Activated CD8-positive, alpha-beta T cell treated with anti-CD3 and anti-CD28 coated beads for 36 hours (primary cell): ENCODE measurements around the gene HACL1. TPM values are rescaled to one million over a fixed set of nuclear protein-coding genes. Genes with fewer than 3 reads are reported as not detected.

Experiments
- ATAC-seq: fragments of 200-7000 bp; cut with Tn5 transposase; one replicate; pipeline ENCODE4 v1.10.0; 2021; ENCODE audit warnings: mild to moderate bottlenecking, moderate library complexity
- CTCF ChIA-PET: fragments of 350-600 bp; sonication (Branson Sonifier 250); formaldehyde crosslinking; loops from one replicate; lab custom pipeline; 2021; ENCODE audit warnings: antibody characterized with exemption; lab: Charles Lee
- POLR2A ChIA-PET: fragments of 350-600 bp; sonication (Branson Sonifier 250); formaldehyde crosslinking; loops from one replicate; lab custom pipeline; 2021; ENCODE audit warnings: antibody characterized with exemption; lab: Charles Lee
- DNase-seq: peaks from one replicate; pipeline ENCODE4 v3.0.0-alpha.2; 2020
- H3K27ac Mint-ChIP-seq: one replicate; pipeline ENCODE4 v1.8.0; 2021; ENCODE audit warnings: mild to moderate bottlenecking, mixed read lengths
- H3K27me3 Mint-ChIP-seq: one replicate; pipeline ENCODE4 v1.8.0; 2021; ENCODE audit warnings: mixed read lengths
- H3K36me3 Mint-ChIP-seq: one replicate; pipeline ENCODE4 v1.8.0; 2021; ENCODE audit warnings: low read depth, mixed read lengths
- H3K4me1 Mint-ChIP-seq: one replicate; pipeline ENCODE4 v1.8.0; 2021; ENCODE audit warnings: low read depth, mixed read lengths
- H3K4me3 Mint-ChIP-seq: one replicate; pipeline ENCODE4 v1.8.0; 2021; ENCODE audit warnings: mild to moderate bottlenecking, moderate library complexity, mixed read lengths
- H3K9me3 Mint-ChIP-seq: one replicate; pipeline ENCODE4 v1.8.0; 2021; ENCODE audit warnings: mixed read lengths
- CTCF ChIP-seq: fragments of 200-600 bp; IDR thresholded peaks from one replicate; pipeline ENCODE4 v1.8.0; 2022; ENCODE audit warnings: antibody characterized with exemption, mild to moderate bottlenecking
- intact Hi-C: fragments of 100-400 bp; cut with micrococcal nuclease; formaldehyde crosslinking; loops from one replicate; pipeline ENCODE4 v1.10.0; 2022
- total RNA-seq, 2 experiments: library from RNA; stranded (reverse); gene quantifications; one replicate each; pipeline ENCODE4 v1.2.3, GENCODE V29; 2021

HACL1 gene
- total RNA-seq, 2 experiments from 2014 or later: 23.6 to 32.0 TPM

- peak; percentile 53 for ATAC-seq
- no peak for TF ChIP-seq CTCF
- Mint-ChIP-seq H3K9me3 (peaks cover 5% of the 10 kb centered on the region), H3K27me3 (peaks cover 15% of the 10 kb centered on the region), H3K36me3 (peaks cover 15% of the 10 kb centered on the region), H3K4me3 (no peak overlapping the region), H3K4me1 (peaks cover 41% of the 10 kb centered on the region), H3K27ac (peak overlapping the region; percentile 86)
- intact Hi-C loops: no loop called here
- peak; percentile 23 for DNase-seq
- ChIA-PET POLR2A (interaction anchor here (0.8 to 1.5 kb wide), 3 partner anchors 11 to 12 kb away, joined by 3 to 4 read pairs (median 3); no protein-coding TSS in a partner anchor), CTCF (interaction anchor here (1.6 to 3.1 kb wide), 3 partner anchors 10 to 17 kb away, joined by 3 to 9 read pairs (median 6); no protein-coding TSS in a partner anchor)
Observed at GRCh38 chr3:15646851-15647511, 45.6 kb upstream of the HACL1 start.

- H3K27me3 Mint-ChIP-seq: peaks cover 10% of the 10 kb centered on the region
- H3K27ac Mint-ChIP-seq: no peak overlapping the region
- peaks cover 5% of the 10 kb centered on the region for H3K9me3 Mint-ChIP-seq
- intact Hi-C loops: no loop called here
- DNase-seq: no peak
- POLR2A ChIA-PET: interaction anchor here (0.6 to 1.5 kb wide), 2 partner anchors 10 to 70 kb away, joined by 3 to 4 read pairs; no protein-coding TSS in a partner anchor
- TF ChIP-seq CTCF: no peak
- H3K4me3 Mint-ChIP-seq: no peak overlapping the region
- no peak for ATAC-seq
- H3K36me3 Mint-ChIP-seq: peaks cover 16% of the 10 kb centered on the region
- peaks cover 44% of the 10 kb centered on the region for H3K4me1 Mint-ChIP-seq
- CTCF ChIA-PET: interaction anchor here (0.5 to 3.1 kb wide), 3 partner anchors 9 to 221 kb away, joined by 3 to 9 read pairs (median 3); no protein-coding TSS in a partner anchor
Observed at GRCh38 chr3:15645740-15646501, 44.6 kb upstream of the HACL1 start.

GRCh38 chr3:15645246-15645645 lies 43.9 kb upstream of the HACL1 start:
- intact Hi-C loops: no loop called here
- Mint-ChIP-seq H3K27me3 (peaks cover 7% of the 10 kb centered on the region), H3K27ac (no peak overlapping the region), H3K4me3 (no peak overlapping the region), H3K4me1 (peaks cover 44% of the 10 kb centered on the region), H3K36me3 (peaks cover 16% of the 10 kb centered on the region), H3K9me3 (peaks cover 5% of the 10 kb centered on the region)
- no peak for DNase-seq
- POLR2A ChIA-PET: no interaction called here
- no peak for TF ChIP-seq CTCF
- CTCF ChIA-PET: interaction anchor here (0.5 to 3.1 kb wide), 3 partner anchors 9 to 220 kb away, joined by 3 to 9 read pairs (median 3); no protein-coding TSS in a partner anchor
- no peak for ATAC-seq

GRCh38 chr3:15638891-15639262 lies 37.5 kb upstream of the HACL1 start:
- DNase-seq: peak; percentile 24
- Mint-ChIP-seq H3K9me3 (no peaks in the 10 kb centered on the region), H3K4me1 (peaks cover 49% of the 10 kb centered on the region), H3K4me3 (no peak overlapping the region), H3K27ac (no peak overlapping the region), H3K27me3 (no peaks in the 10 kb centered on the region), H3K36me3 (peaks cover 6% of the 10 kb centered on the region)
- TF ChIP-seq CTCF: no peak
- ATAC-seq: no peak
- ChIA-PET POLR2A (no interaction called here), CTCF (interaction anchor here (1.1 to 1.2 kb wide), 2 partner anchors 35 to 542 kb away, joined by 3 read pairs; no protein-coding TSS in a partner anchor)
- intact Hi-C loops: loop anchor here (5.0 kb wide), 1 partner anchor 158 kb away; the partner anchor contains the start of gene ANKRD28
